DMS114 treated with DMSO at 0.1 percent for 48 hours (cell line): Measurements from ENCODE around the gene GGA2.
"Not testable (repeated sequence)": the region's sequence is repeated elsewhere in the genome, so short reads cannot be mapped to it uniquely, and the experiment has no call there.

Source experiments
- DNase-seq: peaks from one replicate; lab custom pipeline; 2025; ENCODE audit not compliant: unreplicated experiment; lab: John Stamatoyannopoulos, UW

The GGA2 gene

GRCh38 chr16:23504453-23505179 lies 5.7 kb downstream of the GGA2 start:
- no peak for DNase-seq

DNA sequence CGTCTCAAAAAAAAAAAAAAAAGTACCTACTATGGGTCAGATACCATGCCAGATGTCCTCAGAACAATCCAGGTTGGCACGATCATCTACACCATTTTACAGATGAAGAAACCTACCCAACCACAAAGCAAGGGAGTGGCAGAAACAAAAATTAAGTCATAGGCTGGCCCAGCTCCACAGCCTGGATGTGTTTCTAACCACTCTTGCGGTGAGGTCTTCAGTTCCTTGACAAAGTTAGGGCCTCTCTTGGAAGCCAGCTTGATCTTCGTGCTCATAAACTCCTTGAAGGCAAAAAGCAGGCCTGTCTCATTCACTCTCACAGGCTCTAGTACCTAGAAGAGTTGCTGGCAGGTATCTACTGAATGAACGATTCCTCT lies 6.2 kb downstream of the GGA2 start:
- DNase-seq: no peak

DNA sequence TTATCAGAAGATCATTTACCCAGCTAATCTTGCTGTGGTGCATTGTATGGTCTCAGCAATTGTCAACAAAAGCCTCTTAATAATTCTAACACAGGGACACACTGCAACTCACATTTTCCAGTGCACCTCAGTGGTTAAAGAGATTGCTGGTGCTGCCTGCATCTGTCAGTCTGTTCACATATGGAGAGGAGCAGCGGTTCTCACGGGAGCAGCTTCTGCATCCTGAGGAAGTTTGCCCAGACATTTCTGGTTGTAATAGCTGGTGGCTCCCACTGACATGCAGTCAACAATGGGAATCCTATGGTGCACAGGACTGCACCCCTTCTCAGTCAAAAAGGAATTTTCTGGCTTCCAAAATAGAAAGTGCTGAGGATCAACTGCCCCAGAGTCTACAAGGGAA lies 7.8 kb downstream of the GGA2 start:
- DNase-seq: no peak

DNA sequence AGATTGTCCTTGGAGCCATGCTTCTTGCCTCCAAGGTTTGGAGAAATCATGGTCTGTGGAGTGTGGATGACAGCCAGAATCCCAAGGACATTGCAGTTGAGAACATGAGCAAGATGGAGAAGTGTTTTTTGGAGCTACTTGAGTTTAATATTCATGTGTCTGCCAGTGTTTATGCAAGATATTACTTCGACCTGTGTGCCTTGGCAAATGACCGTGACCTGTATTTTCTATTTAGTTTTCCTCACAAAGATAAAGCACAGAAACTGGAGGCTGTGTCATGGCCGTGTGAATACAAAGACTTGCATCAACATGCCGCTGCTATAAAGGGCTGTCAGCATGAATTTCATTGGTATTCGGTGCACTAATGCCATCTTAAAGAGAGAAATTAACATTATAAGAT lies 9.0 kb downstream of the GGA2 start:
- no peak for DNase-seq

GRCh38 chr16:23500862-23501225 lies 9.4 kb downstream of the GGA2 start:
- no peak for DNase-seq

DNA sequence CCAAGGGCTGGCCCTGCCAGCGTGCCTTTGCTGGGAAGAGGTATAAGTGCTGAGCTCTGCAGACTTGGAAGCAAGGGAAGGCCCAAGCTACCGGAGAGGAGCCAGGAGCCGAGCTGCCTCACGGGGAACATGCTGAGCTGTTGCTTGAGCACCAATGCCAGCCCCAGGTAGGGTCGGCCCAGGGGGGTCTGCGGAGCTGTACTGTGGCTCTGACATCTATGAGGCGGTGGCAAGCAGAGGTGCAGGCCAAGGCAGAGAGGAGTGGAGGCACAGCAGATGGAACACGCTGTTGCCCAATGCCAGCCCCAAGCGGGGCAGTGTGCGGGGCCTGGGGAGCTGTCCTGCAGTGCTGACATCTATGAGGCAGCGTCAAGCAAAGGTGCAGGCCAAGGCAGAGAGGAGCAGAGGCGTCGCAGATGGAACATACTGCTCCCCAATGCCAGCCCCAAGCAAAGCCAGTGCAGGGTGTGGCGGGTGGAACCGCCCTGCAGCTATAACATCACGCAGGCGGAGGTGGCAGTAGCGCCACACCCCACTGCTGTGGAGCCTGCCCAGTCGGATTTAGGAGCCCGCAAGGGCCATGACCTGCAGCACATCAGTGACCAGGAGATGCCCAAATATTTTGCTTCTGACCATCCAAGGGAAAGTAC lies 10.0 kb downstream of the GGA2 start:
- no peak for DNase-seq

DNA sequence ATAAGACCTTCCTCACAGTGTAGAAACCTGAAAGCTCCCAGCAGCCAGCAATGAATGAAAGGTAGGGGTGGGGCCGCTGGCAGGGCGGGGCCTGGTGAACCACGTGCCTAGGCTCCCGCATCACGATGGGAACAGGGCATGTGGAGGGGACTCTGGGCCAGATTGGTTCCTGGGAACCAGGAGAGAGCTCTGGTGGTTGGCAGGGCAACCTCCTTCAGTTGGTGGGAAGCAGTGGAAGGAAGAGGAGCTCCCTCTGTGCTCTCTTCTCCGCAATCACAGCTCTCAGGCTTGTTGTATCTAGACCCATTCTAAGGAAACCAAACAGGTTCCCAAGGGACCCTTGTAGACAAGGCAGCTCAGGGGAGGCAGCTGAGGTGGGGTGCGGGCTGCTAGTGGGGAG lies 10.5 kb downstream of the GGA2 start:
- DNase-seq: no peak

- no peak for DNase-seq
Observed at GRCh38 chr16:23498863-23499262, 11.4 kb downstream of the GGA2 start.

DNA sequence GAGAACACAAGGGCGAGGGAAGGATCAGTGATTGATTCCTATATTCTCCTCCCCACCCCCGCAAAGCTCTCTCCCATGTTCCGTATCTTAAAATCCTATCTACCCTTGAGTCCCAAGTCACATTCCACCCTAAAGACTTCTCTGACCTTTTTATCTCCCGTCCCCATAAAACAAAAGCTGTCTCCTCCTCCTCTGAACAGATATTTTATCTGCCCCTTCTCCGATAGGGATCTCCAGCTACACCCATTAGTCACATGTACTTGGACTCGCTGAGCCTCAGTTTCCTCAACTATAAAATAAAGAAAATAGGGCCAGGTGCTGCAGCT lies 12.8 kb downstream of the GGA2 start:
- DNase-seq: no peak

DNA sequence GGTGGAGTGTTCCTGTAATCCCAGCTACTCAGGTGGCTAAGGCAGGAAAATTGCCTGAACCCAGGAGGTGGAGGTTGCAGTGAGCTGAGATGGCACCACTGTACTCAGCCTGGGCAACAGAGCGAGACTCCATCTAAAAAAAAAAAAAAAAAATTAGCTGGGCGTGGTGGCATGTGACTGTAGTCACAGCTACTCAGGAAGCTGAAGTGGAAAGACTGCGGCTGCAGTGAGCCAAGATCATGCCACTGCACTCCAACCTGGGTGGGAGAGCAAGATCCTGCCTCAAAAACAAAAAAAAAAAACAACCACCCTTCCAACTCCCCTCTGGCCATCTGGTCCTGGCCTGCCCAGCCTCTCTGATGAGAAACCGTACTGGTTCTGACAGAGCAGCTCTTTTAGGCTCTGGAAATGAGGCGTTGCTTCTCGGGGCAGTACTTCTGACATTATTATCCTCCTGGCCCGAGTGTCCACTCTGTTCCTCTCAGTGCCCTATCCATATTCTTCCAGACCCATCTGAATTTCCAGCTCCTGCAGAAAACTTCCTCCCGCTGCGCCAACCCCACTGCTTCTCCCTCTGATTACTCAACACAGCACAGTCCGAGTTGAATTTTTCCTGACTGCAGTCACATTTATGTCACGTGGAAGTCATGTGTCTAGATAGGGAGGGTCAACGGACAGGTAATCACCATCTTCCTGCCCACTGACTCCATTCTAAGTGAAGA lies 13.3 kb downstream of the GGA2 start:
- DNase-seq: no peak

DNA sequence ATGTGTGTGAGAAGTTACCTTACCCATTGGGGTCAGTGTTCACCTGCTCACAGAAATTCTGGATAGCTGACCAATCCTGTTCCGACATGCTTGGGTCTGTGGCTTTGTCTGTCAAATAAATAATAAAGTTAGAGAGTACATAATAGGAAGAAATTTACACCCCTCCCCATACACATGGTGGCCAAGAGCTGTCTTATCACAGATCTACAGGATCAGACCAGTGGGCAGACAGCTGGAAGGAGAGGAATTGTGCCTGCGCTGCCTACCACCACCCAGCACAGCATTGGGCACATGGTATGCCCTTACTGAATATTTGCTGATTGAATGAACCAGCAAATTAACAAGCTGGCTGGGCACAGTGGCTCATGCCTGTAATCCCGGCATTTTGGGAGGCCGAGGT lies 14.6 kb downstream of the GGA2 start:
- no peak for DNase-seq

- DNase-seq: no peak
Observed at GRCh38 chr16:23494188-23494587, 16.1 kb downstream of the GGA2 start.

DNA sequence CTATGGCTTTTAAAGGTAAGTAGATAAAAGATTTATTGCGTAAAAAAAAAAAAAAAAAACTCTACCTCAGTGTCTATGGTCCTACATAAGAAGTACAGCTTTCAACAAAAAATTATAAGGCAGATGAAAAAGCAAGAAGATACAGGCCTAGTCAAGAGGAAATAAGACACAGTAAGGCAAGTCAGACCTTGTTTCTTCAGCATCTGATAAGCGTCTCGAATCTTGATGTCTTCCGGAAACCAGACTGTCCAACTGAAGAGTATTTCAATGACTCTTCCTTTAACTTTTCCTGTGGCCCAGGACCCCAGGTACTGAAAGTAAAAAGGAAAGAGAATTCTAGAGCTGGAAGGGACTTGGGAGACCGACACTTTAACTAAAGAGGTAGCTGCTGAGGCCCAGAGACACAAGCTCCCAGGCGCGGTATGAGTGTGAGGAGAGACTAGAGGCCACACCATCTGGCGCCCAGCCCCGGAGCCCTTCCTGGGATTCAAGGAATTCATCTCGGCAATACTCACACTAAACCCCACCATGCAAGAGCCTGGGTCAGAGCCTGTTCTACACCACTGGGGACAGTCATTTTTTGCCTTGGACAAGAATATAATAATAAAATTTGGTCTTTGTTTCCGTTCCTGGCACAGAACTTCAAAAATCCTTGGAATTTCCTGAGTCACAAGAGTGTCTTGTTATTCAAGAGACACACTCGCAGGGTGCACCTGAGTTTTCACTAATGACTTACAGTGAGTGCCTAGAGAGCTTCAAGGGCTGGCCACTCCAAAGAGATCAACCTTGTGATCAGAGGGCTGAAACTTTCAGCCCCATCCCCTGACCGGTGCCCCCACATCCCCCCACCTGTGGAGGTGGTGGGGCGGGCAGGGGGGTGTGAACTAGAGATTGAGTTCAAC lies 18.6 kb downstream of the GGA2 start:
- DNase-seq: no peak

GRCh38 chr16:23486480-23486879 lies 23.8 kb downstream of the GGA2 start:
- no peak for DNase-seq

DNA sequence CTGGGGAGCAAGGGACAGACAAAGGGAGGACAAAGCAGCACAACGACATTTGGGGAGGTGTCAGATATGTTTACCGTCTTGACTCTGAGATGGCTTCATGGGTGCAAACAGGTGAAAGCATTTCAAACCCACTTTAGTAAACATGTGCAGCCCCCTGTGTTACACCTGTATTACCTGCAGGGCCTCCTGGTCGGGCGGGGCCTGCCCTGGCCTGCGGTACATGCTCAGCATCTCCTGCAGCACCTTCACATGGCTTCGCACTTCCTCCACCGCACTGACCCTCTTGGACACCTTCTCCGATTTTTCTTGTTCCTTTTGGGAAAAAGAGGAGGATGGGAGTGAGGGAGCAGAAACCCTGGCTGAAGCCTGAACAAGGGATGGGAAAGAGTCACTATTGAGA lies 24.5 kb downstream of the GGA2 start:
- no peak for DNase-seq

GRCh38 chr16:23485257-23485614 lies 25.1 kb downstream of the GGA2 start:
- DNase-seq: no peak

- no peak for DNase-seq
Observed at GRCh38 chr16:23484510-23485256, 25.6 kb downstream of the GGA2 start.

- DNase-seq: not testable (repeated sequence)
Observed at GRCh38 chr16:23483492-23483891, 26.8 kb downstream of the GGA2 start.

- DNase-seq: no peak
Observed at GRCh38 chr16:23482778-23483177, 27.5 kb downstream of the GGA2 start.

DNA sequence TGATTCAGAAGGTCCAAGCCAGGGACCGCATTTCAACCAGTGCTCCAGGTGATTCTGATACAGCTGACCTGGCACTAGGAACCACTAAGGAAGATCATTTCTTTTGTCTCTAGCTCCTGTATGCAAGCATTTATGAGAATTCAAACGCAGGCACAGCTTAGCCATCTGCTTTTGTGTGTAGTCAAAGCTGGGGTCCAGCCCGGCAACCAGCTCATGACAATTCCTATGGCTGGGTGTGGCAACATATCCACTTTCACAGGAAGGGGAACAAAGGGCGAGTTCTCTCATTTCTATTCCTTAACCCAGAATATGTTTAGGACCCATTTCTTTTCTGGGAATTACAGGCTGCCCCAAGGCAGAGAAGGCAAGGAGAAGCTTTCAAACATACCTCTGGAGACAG lies 30.0 kb downstream of the GGA2 start:
- no peak for DNase-seq

GRCh38 chr16:23479138-23479537 lies 31.2 kb downstream of the GGA2 start:
- no peak for DNase-seq
